CD4-positive, alpha-beta T cell (primary cell): ENCODE data around the gene CYP27B1. TPM values are rescaled to one million over a fixed set of nuclear protein-coding genes. Genes with fewer than 3 reads are reported as not detected.

ENCODE experiments used
- ATAC-seq: fragments of 200-7000 bp; cut with Tn5 transposase; one replicate; pipeline ENCODE4 v1.10.0; 2022; ENCODE audit warnings: mild to moderate bottlenecking; ENCODE audit not compliant: poor library complexity
- CTCF ChIA-PET: fragments of 350-600 bp; sonication (Branson Sonifier 250); formaldehyde crosslinking; loops from one replicate; lab custom pipeline; 2021; ENCODE audit warnings: antibody characterized with exemption, inconsistent platforms; lab: Charles Lee
- POLR2A ChIA-PET: fragments of 350-600 bp; sonication (Branson Sonifier 250); formaldehyde crosslinking; loops from one replicate; lab custom pipeline; 2021; ENCODE audit warnings: antibody characterized with exemption, inconsistent platforms; lab: Charles Lee
- DNase-seq, 14 experiments: peaks; one replicate each; pipeline ENCODE4 v3.0.0-alpha.2; 2013 to 2020; ENCODE audit warnings: mixed read lengths in 2 of 14
- H3K27ac ChIP-seq, 2 donors: one replicate each; pipeline versions ENCODE4 v1.5.1 to v1.7.0; 2013; ENCODE audit warnings: low read length in 2 of 2, low read depth in 1 of 2, mild to moderate bottlenecking in 1 of 2
- H3K27me3 ChIP-seq, 2 experiments: 1 replicate in 1 of 2; 2 replicates in 1 of 2; pipeline versions ENCODE4 v1.6.1 to v1.7.0; 2013; ENCODE audit warnings: low read length in 2 of 2, control low read depth in 1 of 2, mild to moderate bottlenecking in 1 of 2, moderate library complexity in 1 of 2; ENCODE audit not compliant: insufficient read depth in 2 of 2, control insufficient read depth in 1 of 2
- H3K36me3 ChIP-seq: one replicate; pipeline ENCODE4 v1.6.1; 2013; ENCODE audit warnings: low read length, control low read depth; ENCODE audit not compliant: insufficient read depth
- H3K4me1 ChIP-seq: one replicate; pipeline ENCODE4 v1.6.1; 2013; ENCODE audit warnings: low read length, control low read depth; ENCODE audit not compliant: insufficient read depth
- H3K4me3 ChIP-seq: one replicate; pipeline ENCODE4 v1.5.1; 2013; ENCODE audit warnings: mild to moderate bottlenecking, low read length, moderate library complexity
- H3K9me3 ChIP-seq, 2 experiments: 1 replicate in 1 of 2; 2 replicates in 1 of 2; pipeline versions ENCODE4 v1.6.1 to v1.7.0; 2013; ENCODE audit warnings: low read length in 2 of 2, mild to moderate bottlenecking in 2 of 2, control low read depth in 1 of 2, moderate library complexity in 1 of 2; ENCODE audit not compliant: control insufficient read depth in 1 of 2, insufficient read depth in 1 of 2
- H3K27ac Mint-ChIP-seq: one replicate; pipeline ENCODE4 v1.8.0; 2020; ENCODE audit warnings: mixed read lengths
- H3K27me3 Mint-ChIP-seq: one replicate; pipeline ENCODE4 v1.8.0; 2021; ENCODE audit warnings: mixed read lengths
- H3K36me3 Mint-ChIP-seq: one replicate; pipeline ENCODE4 v1.8.0; 2021; ENCODE audit warnings: low read depth, mixed read lengths
- H3K4me1 Mint-ChIP-seq: one replicate; pipeline ENCODE4 v1.8.0; 2021; ENCODE audit warnings: low read depth, mixed read lengths
- H3K4me3 Mint-ChIP-seq: one replicate; pipeline ENCODE4 v1.8.0; 2020; ENCODE audit warnings: mild to moderate bottlenecking, mixed read lengths
- H3K9me3 Mint-ChIP-seq: one replicate; pipeline ENCODE4 v1.8.0; 2020; ENCODE audit warnings: mixed read lengths
- intact Hi-C, 2 experiments: fragments of 100-400 bp; cut with DNase I in 1 of 2; cut with micrococcal nuclease in 1 of 2; formaldehyde crosslinking; loops; one replicate each; pipeline versions ENCODE4 v1.15.1 to v1.9.0; 2023 to 2025; cut with DNase I, micrococcal nuclease
- total RNA-seq, 174 experiments: library from RNA in 2 of 174; stranded (reverse) in 2 of 174; gene quantifications; one replicate each; pipeline ENCODE4 v1.2.3 and lab custom pipeline; 2021 to 2026
- TF ChIP-seq, protein P1 (sequence below): fragments of 200-600 bp; IDR thresholded peaks from one replicate; pipeline ENCODE4 v1.8.0; 2022; ENCODE audit warnings: antibody characterized with exemption, mild to moderate bottlenecking

Gene CYP27B1
- total RNA-seq, 2 experiments from 2014 or later: 1.0 to 1.4 TPM

DNA sequence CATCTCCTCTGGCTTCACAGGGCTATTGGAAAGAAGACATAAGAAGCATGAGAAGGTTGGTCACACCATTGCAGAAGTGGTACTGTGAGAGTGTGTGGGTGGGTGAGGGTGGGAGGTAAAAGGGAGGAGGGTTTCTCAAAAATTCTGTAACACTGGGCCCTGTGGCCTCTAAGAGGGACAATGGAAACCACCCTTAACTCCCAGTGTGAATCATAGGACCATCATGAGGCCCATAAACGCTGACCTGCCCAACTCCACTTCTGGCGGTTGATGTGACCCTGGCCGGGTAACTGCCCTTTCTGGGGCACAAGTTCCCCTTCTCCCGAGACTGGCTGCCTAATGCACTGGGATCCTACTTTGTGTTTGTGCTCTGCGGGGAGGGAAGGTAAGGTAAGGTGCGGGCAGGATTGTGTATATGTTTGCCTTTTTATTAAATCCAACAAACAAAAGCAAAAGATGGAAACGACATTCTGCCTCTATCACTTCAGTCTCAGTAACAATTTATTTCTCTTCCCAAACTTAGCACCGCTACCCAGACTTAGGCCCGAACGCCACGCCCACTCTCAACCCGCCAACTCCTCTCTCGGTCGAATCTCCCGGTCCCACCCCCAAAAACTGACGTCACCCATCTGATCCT is 4.5 kb upstream of the CYP27B1 start:
- peak overlapping the region; percentile 94 for H3K4me3 Mint-ChIP-seq
- ChIA-PET CTCF (interaction anchor here (1.3 to 2.3 kb wide), 2 partner anchors 12 to 15 kb away, joined by 6 to 9 read pairs; no protein-coding TSS in a partner anchor), POLR2A (interaction anchor here (1.0 to 1.5 kb wide), 6 partner anchors 10 to 165 kb away, joined by 3 to 15 read pairs (median 6); no protein-coding TSS in a partner anchor)
- Histone ChIP-seq H3K27ac (peak overlapping the region; percentile 79 to 85), H3K9me3 (peaks cover 0 to 6% of the 10 kb centered on the region in 2 experiments), H3K4me3 (peak overlapping the region; percentile 63), H3K36me3 (peaks cover 9% of the 10 kb centered on the region), H3K27me3 (peaks cover 5 to 14% of the 10 kb centered on the region in 2 experiments), H3K4me1 (peaks cover 35% of the 10 kb centered on the region)
- intact Hi-C loops: loop anchor here (1.0 to 5.0 kb wide), 3 partner anchors 15 to 76 kb away; partner anchors contain the start of gene CTDSP2 (in 1 of the 2)
- H3K36me3 Mint-ChIP-seq: peaks cover 23% of the 10 kb centered on the region
- no peaks in the 10 kb centered on the region for H3K9me3 Mint-ChIP-seq
- peak; percentile 44 to 93 (median 74) for DNase-seq
- peak; percentile 62 for ATAC-seq
- peaks cover 5% of the 10 kb centered on the region for H3K27me3 Mint-ChIP-seq
- peak overlapping the region; percentile 93 for H3K27ac Mint-ChIP-seq
- peaks cover 21% of the 10 kb centered on the region for H3K4me1 Mint-ChIP-seq
- TF ChIP-seq, protein P1, sequence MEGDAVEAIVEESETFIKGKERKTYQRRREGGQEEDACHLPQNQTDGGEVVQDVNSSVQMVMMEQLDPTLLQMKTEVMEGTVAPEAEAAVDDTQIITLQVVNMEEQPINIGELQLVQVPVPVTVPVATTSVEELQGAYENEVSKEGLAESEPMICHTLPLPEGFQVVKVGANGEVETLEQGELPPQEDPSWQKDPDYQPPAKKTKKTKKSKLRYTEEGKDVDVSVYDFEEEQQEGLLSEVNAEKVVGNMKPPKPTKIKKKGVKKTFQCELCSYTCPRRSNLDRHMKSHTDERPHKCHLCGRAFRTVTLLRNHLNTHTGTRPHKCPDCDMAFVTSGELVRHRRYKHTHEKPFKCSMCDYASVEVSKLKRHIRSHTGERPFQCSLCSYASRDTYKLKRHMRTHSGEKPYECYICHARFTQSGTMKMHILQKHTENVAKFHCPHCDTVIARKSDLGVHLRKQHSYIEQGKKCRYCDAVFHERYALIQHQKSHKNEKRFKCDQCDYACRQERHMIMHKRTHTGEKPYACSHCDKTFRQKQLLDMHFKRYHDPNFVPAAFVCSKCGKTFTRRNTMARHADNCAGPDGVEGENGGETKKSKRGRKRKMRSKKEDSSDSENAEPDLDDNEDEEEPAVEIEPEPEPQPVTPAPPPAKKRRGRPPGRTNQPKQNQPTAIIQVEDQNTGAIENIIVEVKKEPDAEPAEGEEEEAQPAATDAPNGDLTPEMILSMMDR: no peak

DNA sequence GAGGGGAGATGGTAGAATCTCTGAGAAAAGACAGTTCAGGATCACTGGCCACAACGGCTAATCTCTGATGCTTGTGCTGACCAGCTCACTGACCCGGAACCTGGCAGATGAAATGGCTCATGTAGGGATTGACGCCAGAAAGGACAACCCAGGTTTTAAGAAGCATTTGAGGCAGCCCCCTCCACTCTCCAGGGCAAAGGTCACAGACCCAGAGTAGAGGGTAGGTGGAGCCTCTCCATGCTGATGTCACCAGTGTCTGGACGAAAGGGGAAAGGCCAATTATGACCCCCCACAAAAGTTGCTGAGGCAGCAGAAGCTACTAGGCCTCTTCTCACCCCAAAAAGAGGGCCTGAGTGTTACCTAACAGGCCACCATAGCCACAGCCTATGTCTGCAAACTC is 3.9 kb upstream of the CYP27B1 start:
- ChIA-PET POLR2A (no interaction called here), CTCF (interaction anchor here (0.8 to 2.3 kb wide), 2 partner anchors 12 to 14 kb away, joined by 3 to 9 read pairs; no protein-coding TSS in a partner anchor)
- H3K4me3 Mint-ChIP-seq: no peak overlapping the region
- peaks cover 0 to 9% of the 10 kb centered on the region in 2 experiments for H3K9me3 ChIP-seq
- peaks cover 9% of the 10 kb centered on the region for H3K27me3 Mint-ChIP-seq
- intact Hi-C loops: loop anchor here (1.0 to 5.0 kb wide), 3 partner anchors 14 to 77 kb away; partner anchors contain the start of gene CTDSP2 (in 1 of the 2)
- H3K27ac Mint-ChIP-seq: peak overlapping the region; percentile 93
- peaks cover 12 to 20% of the 10 kb centered on the region in 2 experiments for H3K27me3 ChIP-seq
- no peak overlapping the region for H3K4me3 ChIP-seq
- peaks cover 23% of the 10 kb centered on the region for H3K36me3 Mint-ChIP-seq
- H3K4me1 Mint-ChIP-seq: peaks cover 25% of the 10 kb centered on the region
- no peaks in the 10 kb centered on the region for H3K9me3 Mint-ChIP-seq
- peaks cover 9% of the 10 kb centered on the region for H3K36me3 ChIP-seq
- H3K27ac ChIP-seq: no peak overlapping the region
- ATAC-seq (no peak), DNase-seq (no peak)
- H3K4me1 ChIP-seq: peaks cover 41% of the 10 kb centered on the region
- TF ChIP-seq, protein P1: no peak

DNA sequence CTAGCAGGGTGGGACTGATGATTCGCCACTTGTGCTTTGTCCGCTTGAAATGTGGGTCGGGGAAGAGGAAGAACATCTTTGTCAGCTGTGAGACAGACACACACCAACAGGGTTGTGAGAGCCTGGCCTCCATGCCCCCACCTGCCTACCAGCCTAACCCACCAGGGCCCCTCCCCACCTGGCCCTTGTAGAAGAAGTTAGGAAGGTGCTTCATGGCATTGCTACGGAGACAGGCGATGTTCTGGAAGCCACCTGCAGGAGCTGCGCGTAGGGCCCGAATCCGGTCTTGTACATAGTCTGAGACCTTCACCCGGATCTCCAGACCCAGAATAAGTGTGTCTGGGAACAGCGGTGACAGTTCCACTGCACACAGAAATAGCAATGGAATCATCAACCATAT is 2.7 kb upstream of the CYP27B1 start:
- Histone ChIP-seq H3K4me3 (no peak overlapping the region), H3K9me3 (peaks cover 0 to 10% of the 10 kb centered on the region in 2 experiments), H3K4me1 (peaks cover 53% of the 10 kb centered on the region), H3K27me3 (peaks cover 23 to 26% of the 10 kb centered on the region in 2 experiments), H3K36me3 (peaks cover 9% of the 10 kb centered on the region), H3K27ac (no peak overlapping the region)
- TF ChIP-seq, protein P1: no peak
- no peaks in the 10 kb centered on the region for H3K9me3 Mint-ChIP-seq
- H3K36me3 Mint-ChIP-seq: peaks cover 23% of the 10 kb centered on the region
- H3K27ac Mint-ChIP-seq: peak overlapping the region; percentile 6
- no peak for ATAC-seq
- peaks cover 37% of the 10 kb centered on the region for H3K4me1 Mint-ChIP-seq
- ChIA-PET POLR2A (no interaction called here), CTCF (no interaction called here)
- intact Hi-C loops: no loop called here
- no peak for DNase-seq
- H3K4me3 Mint-ChIP-seq: peak overlapping the region; percentile 47
- peaks cover 18% of the 10 kb centered on the region for H3K27me3 Mint-ChIP-seq
